Epithelial cell of proximal tubule (primary cell): Measurements from ENCODE around the gene WDR19. TPM values are rescaled to one million over a fixed set of nuclear protein-coding genes. Genes with fewer than 3 reads are reported as not detected.
A peak's percentile ranks its signal among the peaks of the same experiment; 100 is the strongest.

Experiments used
- DNase-seq: peaks from one replicate; pipeline ENCODE4 v3.0.0-alpha.2; 2011; ENCODE audit warnings: low read depth
- H3K4me3 ChIP-seq: 2 replicates; pipeline ENCODE4 v1.5.1; 2011; ENCODE audit warnings: low read depth, mild to moderate bottlenecking, low read length
- total RNA-seq: library from RNA; depleted of rRNA; stranded (reverse); fragments of >200 nt; gene quantifications from 2 replicates; pipeline ENCODE4 v1.2.3, GENCODE V29; 2015
- TF ChIP-seq, protein P1 (sequence below): conservative IDR thresholded peaks from 2 replicates; pipeline ENCODE4 v1.5.1; 2012; ENCODE audit warnings: low read depth, mild to moderate bottlenecking, low read length

WDR19 gene
- total RNA-seq, 1 donor from 2014 or later, result 8.8 TPM

DNA sequence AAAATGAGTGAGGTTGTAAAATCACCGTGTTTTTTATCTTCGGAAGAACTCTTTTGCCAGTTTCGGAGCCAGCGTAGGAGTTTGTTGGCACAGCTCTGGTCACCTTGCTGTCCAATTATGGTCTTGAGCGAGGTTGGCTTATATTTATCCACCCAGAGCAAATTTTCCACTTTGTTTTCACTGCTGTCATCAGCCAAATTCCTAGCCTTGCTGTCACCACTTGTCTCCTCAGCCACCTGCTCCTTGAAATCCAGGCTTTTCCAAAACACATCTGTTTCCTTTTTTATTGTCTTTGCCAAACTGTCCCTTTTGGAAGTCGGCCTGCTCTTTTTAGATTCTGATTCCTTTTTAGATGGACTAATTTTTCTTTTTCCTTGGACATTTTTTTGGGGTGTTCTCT lies 126.3 kb downstream of the WDR19 start:
- TF ChIP-seq, protein P1, sequence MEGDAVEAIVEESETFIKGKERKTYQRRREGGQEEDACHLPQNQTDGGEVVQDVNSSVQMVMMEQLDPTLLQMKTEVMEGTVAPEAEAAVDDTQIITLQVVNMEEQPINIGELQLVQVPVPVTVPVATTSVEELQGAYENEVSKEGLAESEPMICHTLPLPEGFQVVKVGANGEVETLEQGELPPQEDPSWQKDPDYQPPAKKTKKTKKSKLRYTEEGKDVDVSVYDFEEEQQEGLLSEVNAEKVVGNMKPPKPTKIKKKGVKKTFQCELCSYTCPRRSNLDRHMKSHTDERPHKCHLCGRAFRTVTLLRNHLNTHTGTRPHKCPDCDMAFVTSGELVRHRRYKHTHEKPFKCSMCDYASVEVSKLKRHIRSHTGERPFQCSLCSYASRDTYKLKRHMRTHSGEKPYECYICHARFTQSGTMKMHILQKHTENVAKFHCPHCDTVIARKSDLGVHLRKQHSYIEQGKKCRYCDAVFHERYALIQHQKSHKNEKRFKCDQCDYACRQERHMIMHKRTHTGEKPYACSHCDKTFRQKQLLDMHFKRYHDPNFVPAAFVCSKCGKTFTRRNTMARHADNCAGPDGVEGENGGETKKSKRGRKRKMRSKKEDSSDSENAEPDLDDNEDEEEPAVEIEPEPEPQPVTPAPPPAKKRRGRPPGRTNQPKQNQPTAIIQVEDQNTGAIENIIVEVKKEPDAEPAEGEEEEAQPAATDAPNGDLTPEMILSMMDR, result no peak
- no peak for DNase-seq
- H3K4me3 ChIP-seq, result no peak overlapping the region

DNA sequence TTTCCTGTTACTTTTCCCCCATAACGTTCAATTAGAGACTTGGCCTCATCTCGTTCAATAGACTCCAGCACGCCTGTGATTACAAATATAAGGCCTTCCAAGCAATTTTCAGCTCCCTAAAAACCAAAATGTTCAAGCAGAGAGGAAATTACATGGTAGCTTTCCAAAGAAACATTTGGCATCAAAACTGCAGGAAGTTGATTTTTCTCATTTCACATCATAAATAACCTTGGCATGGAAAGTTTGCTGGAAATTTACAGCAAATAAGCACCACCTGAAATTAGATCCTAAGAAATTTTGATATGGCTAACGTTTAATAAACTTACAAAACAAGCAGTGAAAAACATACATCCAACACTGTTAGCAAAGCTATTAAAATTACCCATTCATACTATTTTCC lies 130.5 kb downstream of the WDR19 start:
- no peak for DNase-seq
- H3K4me3 ChIP-seq, result no peak overlapping the region
- TF ChIP-seq, protein P1, result no peak

DNA sequence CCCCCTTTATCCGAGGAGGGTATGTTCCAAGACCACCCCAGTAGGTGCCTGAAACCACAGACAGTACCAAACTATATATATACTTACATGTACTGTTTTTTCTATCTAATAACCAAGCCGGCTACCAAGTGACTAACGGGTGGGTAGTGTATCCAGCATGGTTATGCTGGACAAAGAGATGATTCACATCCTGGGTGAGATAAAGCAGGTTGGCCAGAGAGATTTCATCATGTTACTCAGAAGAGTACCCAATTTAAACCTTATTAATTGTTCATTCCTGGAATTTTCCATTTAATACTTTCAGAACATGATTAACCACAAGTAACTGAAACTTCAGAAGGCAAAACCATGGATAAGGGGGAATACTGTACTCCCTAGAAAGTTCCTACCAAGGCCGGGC lies 137.3 kb downstream of the WDR19 start:
- peak overlapping the region; percentile 34 for H3K4me3 ChIP-seq
- TF ChIP-seq, protein P1, result no peak
- peak; percentile 69 for DNase-seq

DNA sequence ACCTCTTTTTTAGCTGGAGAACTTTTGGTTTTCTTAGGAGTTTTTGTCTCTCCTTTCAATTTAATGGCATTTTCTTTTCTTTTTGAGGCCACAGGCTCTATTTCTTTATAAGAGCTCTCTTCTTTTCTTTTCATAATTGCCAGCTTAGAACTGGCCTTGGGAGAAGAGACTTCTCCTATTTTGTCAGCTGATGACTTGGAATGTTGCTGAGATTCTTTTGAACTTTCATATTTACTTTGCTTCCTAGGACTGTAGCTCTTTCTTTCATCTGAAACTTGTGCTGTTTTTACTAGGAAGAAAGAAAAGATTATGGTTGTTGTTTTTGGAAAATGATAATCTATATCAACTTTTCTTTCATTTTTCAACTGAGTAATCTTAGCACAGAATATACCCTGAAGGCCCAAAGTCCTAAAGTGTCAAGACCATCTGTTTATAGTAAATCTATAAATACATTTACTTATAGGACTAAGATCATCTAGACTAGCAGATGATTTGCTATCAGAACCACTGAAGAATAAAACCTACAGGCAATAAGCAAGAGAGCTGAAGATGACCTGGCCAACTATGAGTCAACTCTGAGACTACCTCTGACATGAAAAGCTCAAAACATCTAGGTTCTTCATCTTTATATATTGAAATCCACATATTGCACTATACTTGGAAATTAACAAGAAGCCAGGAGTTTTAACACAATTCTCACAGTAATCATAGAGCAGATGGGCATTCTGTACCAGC lies 138.2 kb downstream of the WDR19 start:
- no peak overlapping the region for H3K4me3 ChIP-seq
- TF ChIP-seq, protein P1, result no peak
- no peak for DNase-seq

DNA sequence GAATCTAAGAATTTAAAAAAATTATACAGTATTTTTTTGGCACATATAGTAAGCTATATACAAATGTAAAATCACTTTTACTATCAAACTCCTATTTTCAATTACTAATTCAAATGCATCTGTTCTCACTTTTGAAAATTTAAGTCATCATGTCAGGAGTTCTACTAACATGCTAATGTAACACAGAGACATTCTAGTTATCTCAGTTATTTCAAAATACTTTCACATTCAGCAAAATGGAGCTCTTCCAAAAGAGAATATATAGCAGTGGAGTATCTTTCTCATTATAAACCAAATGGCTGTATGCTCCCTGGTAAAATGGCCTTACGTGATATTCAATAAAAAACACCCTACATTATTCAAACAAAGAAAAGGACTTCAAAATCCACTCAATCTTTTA lies 141.5 kb downstream of the WDR19 start:
- TF ChIP-seq, protein P1, result no peak
- no peak for DNase-seq
- H3K4me3 ChIP-seq, result no peak overlapping the region

DNA sequence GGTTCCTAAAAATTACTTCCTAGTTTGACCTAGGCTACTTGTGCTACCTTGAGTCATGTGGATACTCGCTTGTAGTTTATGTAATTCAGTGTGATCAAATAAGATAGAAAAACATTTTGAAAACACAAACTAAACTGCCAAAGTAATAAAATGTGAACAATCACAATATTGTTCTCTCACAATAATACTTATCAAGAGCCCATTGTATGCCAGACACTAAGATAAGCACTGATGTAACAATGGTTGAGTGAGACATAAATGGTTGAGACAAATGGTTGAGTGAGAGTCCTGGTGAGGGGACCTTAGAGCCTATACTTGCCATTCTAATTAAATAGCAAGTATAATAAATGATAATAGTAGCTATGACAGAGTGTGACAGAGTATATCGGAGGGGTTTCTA lies 142.1 kb downstream of the WDR19 start:
- no peak overlapping the region for H3K4me3 ChIP-seq
- TF ChIP-seq, protein P1, result no peak
- DNase-seq, result no peak
